ENCODE measurements around the gene HNRNPM. TPM values are rescaled to one million over a fixed set of nuclear protein-coding genes. Genes with fewer than 3 reads are reported as not detected.
"Not testable (repeated sequence)": the region's sequence is repeated elsewhere in the genome, so short reads cannot be mapped to it uniquely, and the experiment has no call there.

The HNRNPM gene
- total and polyA plus RNA-seq, 7 donors, result 53.2 to 146 (median 91.8) TPM

- H3K27me3 ChIP-seq (ENCODE audit: insufficient read depth in 3 of 3, low read length in 2 of 3), result no peaks in the 10 kb centered on the region
- 79 to 90% (median 88%) methylated on average over 6 of the region's 6 CpGs for WGBS, 3 donors
- intact Hi-C loops (cut with DNase I), result no loop called here
- no peak for TF ChIP-seq CTCF (IDR thresholded peaks at IDR 0.05)
- ATAC-seq, result no peak
- H3K4me1 ChIP-seq, result peaks cover 10% of the 10 kb centered on the region
- peaks cover 0 to 29% of the 10 kb centered on the region in 2 donors for H3K36me3 ChIP-seq (ENCODE audit: insufficient read depth in 1 of 2, low read depth in 1 of 2)
- no peak overlapping the region for H3K27ac ChIP-seq
- no peaks in the 10 kb centered on the region for H3K9me3 ChIP-seq
- no peak overlapping the region for H3K4me3 ChIP-seq
- DNase-seq, result no peak
Observed at GRCh38 chr19:8441725-8442544, 2.8 kb upstream of the HNRNPM start.

GRCh38 chr19:8444140-8444676 lies 567 bp upstream of the HNRNPM start:
- intact Hi-C loops (cut with DNase I), result loop anchor here in 1 of 2 donors (2.0 kb wide), 1 partner anchor 29 kb away; no protein-coding TSS in a partner anchor
- not testable (repeated sequence) for DNase-seq; ATAC-seq; H3K9me3 ChIP-seq; H3K27me3 ChIP-seq (ENCODE audit: insufficient read depth in 3 of 3, low read length in 2 of 3)
- H3K36me3 ChIP-seq (ENCODE audit: insufficient read depth in 1 of 2, low read depth in 1 of 2), result peaks cover 0 to 17% of the 10 kb centered on the region in 2 donors
- H3K4me3 ChIP-seq, result peak overlapping the region; percentile 100
- H3K4me1 ChIP-seq, result peaks cover 33% of the 10 kb centered on the region
- 18 to 24% (median 20%) methylated on average over 32 of the region's 32 CpGs for WGBS, 3 donors
- peak overlapping the region; percentile 99 for H3K27ac ChIP-seq

GRCh38 chr19:8445488-8446001 lies 770 bp downstream of the HNRNPM start:
- ATAC-seq, result peak; percentile 38 to 57 (median 50)
- peak overlapping the region; percentile 99 for H3K27ac ChIP-seq
- 0 to 2% (median 1%) methylated on average over 29 to 45 of the region's 45 CpGs for WGBS, 3 donors
- peaks cover 0 to 13% of the 10 kb centered on the region in 2 donors for H3K36me3 ChIP-seq (ENCODE audit: insufficient read depth in 1 of 2, low read depth in 1 of 2)
- intact Hi-C loops (cut with DNase I), result loop anchor here (2.0 to 5.0 kb wide), 3 partner anchors 31 to 83 kb away; partner anchors contain the start of genes ANGPTL4 (in 1 of the 2) and MARCHF2 (in 1 of the 2)
- peak; percentile 58 to 71 for DNase-seq
- H3K4me1 ChIP-seq, result peaks cover 42% of the 10 kb centered on the region
- H3K9me3 ChIP-seq, result no peaks in the 10 kb centered on the region
- no peak for TF ChIP-seq CTCF (IDR thresholded peaks at IDR 0.05)
- no peaks in the 10 kb centered on the region for H3K27me3 ChIP-seq (ENCODE audit: insufficient read depth in 3 of 3, low read length in 2 of 3)
- peak overlapping the region; percentile 100 for H3K4me3 ChIP-seq

- Histone ChIP-seq H3K36me3 (ENCODE audit: insufficient read depth in 1 of 2, low read depth in 1 of 2) (peaks cover 0 to 13% of the 10 kb centered on the region in 2 donors), H3K4me3 (peak overlapping the region; percentile 100), H3K27me3 (ENCODE audit: insufficient read depth in 3 of 3, low read length in 2 of 3) (no peaks in the 10 kb centered on the region), H3K9me3 (no peaks in the 10 kb centered on the region), H3K4me1 (peaks cover 48% of the 10 kb centered on the region), H3K27ac (peak overlapping the region; percentile 99)
- no peak for DNase-seq
- no peak for TF ChIP-seq CTCF (IDR thresholded peaks at IDR 0.05)
- no peak for ATAC-seq
- WGBS, 3 donors, result 18 to 27% (median 18%) methylated on average over 16 of the region's 16 CpGs
- intact Hi-C loops (cut with DNase I), result loop anchor here (5.0 kb wide), 2 partner anchors 34 to 84 kb away; partner anchors contain the start of genes ANGPTL4 (in 1 of the 2) and MARCHF2 (in 1 of the 2)
Observed at GRCh38 chr19:8446061-8446709, 1.4 kb downstream of the HNRNPM start.

All from psoas muscle (tissue), 8 donors.